GM19351 (cell line): ENCODE results near the gene ZDHHC18.
"Not testable (repeated sequence)": the region's sequence is repeated elsewhere in the genome, so short reads cannot be mapped to it uniquely, and the experiment has no call there.

ENCODE experiments used
- ATAC-seq: cut with Tn5 transposase; IDR thresholded peaks from one replicate; pipeline ENCODE4 v1.9.1; 2021; ENCODE audit warnings: mild to moderate bottlenecking, moderate library complexity; ENCODE audit not compliant: unreplicated experiment

The ZDHHC18 gene

GRCh38 chr1:26832249-26832960, 5.9 kb downstream of the ZDHHC18 start:
- no peak for ATAC-seq

DNA sequence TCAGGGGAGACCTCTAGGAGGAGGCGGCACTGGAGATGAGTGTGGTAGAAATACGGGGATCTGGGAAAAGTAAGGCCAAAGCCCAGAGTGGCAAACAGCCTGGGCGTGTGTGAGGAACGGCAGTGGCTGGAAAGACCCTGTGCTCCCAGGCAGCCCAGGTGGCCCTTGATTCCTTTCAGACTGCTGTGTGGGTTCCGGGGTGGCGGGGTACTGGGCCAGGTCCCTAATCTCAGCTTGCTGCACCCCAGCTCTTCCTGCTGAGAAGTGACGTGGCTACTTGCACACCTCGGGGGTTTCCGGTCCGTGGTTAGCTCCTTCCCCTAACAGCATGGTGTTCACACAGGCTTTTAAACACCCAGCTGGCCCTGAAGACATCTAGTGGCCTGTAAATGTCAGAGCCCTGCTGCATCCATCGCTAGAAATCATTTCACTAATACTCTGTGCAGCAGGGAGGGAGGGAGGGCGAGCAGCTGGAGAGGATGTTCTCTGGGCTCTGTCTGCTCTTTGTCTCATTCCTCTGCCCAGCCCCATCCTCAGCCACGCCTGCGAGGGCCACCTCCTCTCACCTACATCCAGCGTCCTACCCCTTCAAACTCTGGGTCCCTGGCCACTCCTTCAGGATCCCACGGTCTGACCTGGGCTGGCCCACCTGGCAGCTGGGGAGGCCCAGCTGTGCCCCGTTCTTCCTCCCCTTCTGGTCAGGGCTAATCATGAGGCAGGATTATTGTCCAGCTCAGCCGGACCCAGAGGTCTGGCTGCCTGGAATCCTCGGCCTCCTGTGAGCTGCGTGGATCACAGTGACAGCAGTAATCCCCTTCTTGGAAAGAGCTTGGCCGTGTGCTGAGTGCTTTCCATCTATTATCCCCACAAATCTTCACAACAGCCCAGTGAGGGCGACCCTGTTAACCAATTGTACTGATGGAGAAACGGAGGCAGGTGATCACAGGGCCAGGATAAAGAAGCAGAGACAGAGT, 7.2 kb downstream of the ZDHHC18 start:
- peak; percentile 87 for ATAC-seq

DNA sequence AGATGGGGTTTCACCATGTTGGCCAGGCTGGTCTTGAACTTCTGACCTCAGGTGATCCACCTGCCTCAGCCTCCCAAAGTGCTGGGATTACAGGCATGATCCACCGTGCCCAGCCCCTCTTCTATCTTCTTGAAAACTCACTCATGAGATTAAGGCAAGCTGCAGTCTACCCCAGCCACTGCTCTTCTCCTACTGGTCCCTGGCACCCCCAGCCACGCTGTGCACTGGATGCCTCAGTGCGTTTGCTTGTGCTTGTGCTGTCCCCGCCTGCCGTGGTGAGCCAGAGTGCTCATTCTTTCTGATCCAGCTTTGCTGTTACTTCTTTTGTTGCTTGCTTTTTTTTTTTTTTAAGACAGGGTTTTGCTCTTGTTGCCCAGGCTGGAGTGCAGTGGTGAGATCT, 11.2 kb downstream of the ZDHHC18 start:
- not testable (repeated sequence) for ATAC-seq

DNA sequence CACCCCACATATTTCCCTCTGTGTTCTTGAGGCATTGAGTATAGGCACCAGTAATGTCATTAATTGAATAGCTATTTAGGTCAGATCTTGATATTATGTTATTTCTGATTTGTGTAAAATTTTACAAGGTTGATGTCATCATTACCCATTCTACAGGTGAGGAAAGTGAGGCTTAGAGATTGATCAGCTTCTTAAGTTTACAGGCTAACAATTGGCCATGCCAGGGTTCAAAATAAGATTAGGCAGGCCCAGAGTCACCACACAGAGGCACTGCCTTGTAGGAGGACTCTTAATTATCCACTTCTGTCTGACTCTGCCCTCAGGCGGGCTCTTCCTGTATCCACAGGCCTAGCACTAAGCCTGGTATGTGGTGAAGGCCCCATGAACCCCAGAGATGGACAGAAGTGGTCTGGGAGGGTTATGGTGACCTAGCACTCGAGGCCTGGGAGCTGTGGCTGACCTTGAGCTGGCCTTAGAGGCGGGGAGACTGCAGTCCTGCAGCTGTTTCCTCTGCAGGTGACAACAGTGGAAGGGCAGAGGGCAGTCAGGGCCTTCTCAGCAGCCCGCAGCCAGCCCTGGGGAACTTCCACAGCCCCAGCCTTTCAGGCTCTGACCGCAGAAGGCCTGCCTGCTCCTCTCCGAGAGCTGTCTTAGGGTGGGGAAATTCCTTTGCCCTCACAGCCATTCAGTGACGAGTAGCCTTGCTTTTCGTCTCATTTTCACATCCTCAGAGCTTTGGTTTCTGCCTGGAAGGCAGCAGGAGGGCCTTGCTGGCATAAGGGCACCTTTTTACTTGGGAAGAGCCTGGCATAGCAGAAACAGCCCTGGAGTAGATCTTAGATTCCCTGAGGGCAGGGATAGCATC, 12.2 kb downstream of the ZDHHC18 start:
- ATAC-seq, result peak; percentile 95

DNA sequence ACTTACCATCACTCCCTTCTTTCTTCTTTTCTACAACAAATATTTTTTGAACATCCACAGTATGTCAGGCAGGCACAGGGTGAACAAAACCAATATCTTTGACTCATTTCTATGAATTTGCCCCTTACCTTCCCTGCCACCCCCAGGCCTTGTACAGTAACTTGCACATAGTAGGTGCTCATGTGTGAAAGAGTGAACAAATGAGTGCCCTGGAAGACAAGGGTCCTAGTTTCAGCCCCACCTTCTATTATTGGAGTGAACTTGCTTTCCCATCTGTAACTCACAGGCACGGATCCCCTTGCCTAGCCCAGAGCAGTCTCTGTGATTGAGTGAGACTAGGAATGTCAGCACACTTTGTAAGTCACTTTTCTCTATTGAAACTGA, 12.8 kb downstream of the ZDHHC18 start:
- no peak for ATAC-seq

DNA sequence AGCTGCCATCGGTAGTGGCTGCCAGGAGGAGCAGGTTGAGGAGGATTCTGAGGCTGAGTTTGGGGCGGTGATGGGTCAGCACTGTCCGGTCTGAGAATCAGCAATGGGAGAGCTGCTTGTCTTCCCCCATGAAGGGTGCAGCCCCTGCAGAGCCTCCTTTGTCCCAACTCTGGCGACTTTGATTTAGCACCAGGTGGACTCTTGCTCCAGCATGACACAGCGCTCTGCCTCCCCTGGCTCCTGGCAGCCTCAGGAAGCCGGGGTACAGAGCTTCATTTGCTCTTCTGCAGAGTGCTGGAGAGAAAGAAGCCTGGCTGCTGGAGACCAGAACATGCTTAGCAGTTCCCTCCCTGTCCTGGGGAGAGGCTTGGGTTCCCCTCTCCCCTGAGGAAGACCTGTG, 13.3 kb downstream of the ZDHHC18 start:
- ATAC-seq, result no peak

GRCh38 chr1:26844424-26845196, 18.1 kb downstream of the ZDHHC18 start:
- ATAC-seq, result no peak

DNA sequence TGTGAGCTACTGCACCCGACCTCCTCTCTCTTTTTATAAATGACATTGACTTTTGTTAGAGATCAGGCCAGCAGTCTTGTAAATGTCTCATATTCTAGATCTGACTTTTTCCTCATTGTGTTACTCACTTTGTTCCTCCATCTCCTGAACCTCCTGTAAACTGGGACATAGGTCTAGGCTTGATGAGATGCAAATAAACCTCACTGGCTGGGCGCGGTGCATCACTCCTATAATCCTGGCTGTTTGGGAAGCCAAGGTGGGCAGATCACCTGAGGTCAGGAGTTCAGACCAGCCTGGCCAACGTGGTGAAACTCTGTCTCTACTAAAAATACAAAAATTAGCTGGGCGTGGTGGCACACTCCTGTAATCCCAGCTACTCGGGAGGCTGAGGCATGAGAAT, 21.3 kb downstream of the ZDHHC18 start:
- not testable (repeated sequence) for ATAC-seq

- no peak for ATAC-seq
Measured at GRCh38 chr1:26848499-26848898, 22.0 kb downstream of the ZDHHC18 start.

DNA sequence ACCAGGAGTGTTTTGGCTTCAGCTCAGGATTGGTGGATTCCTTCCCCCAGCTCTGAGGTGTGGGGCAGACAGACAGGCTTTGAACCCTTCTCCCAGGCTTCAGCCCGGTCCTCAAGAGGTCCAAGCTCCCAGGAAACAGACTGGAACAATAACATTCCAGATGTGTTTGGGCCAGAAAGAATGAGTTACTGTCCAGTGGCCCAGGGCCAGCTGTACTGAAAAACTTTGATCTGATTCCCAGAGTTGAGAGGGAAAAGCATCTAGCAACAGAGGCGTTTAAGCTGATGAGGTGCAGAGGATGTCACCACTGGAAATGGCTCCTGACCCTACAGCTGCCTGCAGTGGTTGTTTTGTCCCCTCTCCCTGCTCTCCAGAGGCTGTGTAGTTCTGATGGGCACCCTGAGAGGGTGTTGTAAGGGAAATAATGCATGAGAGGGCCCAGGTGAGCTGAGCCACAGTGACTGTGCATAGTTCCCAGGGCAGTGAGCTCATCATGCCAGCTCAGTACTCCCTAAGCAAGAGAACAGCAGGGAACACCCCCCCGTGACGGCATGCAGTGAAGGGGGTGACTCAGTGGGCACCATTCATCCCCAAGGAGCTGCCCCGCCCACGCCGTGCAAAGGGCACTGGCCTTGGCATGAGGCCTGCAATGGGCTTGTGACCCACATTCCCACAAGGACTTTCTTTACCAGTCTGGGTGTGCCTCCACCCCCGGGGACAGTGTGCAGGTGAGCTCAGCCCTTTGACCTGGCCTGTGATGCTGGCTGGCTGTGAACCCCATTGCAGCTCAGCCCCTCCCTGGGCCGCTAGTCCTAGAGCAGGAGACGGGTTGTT, 22.7 kb downstream of the ZDHHC18 start:
- ATAC-seq, result no peak

GRCh38 chr1:26851106-26851684, 24.7 kb downstream of the ZDHHC18 start:
- ATAC-seq, result no peak

DNA sequence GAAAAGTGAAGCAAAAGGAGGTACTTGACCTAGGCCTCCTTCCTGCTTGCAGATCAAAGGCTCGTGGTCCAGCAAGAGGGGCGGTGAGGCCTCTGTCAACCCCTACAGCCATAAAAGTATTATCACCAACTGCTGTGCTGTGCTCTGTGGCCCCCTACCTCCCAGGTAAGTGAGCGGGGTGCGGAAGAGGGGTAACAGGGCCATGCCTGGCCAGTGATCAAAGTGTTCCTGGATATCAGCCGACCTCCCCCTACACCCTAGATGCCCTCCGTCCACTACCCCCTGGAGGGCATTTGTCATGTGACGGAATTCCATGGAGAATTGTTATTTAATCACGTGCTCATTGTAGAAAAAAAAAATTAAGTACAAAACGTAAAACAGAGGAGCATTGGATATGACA, 26.2 kb downstream of the ZDHHC18 start:
- no peak for ATAC-seq

DNA sequence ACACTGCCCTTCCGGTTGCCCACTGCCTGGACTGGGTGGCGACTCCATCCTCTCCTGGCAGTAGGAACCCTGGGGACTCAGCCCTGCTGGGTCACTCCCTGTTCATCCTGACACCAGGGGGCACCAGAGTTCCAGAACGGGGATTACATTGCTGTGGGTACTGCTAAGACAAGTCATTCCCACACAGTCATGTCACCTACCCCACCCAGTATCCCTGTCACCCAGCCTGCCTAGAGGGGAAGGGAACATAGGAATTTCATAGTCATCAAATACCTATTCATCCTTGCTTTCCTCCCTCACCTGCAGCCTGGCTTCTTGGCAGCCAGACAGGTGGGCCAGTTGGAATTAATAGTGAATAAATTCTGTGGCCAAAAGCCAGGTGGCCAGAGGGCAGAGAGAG, 26.7 kb downstream of the ZDHHC18 start:
- no peak for ATAC-seq

- ATAC-seq, result no peak
Measured at GRCh38 chr1:26853600-26853999, 27.1 kb downstream of the ZDHHC18 start.

DNA sequence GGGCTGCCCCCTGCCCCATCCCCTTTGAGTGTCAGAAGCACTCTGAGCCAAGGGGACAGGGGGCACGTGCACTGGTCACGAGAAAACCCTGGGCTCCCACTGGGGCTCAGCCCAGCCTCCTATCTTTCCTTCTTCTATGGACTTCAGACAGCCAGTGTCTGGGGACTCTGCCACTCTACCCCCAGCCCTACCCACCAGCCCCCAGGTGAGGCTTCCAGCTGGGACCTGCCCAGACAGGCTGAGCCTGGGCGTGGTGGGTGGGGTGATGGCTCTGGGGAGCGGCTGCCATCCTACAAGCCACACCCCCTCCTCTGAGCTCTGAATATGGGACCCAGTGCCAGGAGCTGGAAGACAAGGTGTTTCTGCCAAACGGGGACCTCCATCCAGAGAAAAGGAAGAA, 28.4 kb downstream of the ZDHHC18 start:
- no peak for ATAC-seq

- ATAC-seq, result no peak
Measured at GRCh38 chr1:26855636-26856035, 29.1 kb downstream of the ZDHHC18 start.

DNA sequence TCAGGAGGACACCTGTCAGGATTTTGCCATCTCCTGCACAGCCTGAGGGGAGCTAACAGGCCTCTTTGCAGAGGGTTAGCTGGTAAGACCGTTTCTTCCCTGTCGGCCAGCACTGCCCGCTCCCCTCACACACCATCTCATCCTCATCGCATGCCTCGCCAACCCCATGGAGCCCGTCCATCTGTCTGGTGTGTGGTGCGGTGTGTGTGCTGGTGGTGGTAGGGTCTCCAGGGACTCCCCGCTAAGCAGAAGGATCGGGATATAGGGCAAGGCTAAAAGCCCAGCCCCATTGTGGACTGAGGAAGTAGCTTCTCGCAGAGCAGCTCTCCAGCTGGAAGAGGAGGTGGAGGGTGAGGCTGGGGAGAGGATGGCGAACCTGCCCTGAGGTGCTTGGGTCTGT, 29.7 kb downstream of the ZDHHC18 start:
- no peak for ATAC-seq

GRCh38 chr1:26856604-26857469, 30.3 kb downstream of the ZDHHC18 start:
- no peak for ATAC-seq
